Measurements from ENCODE around the gene TLE4.

- TF ChIP-seq POLR2A (IDR thresholded peaks at IDR 0.05; ENCODE audit: low read length) (no peak), GATA1 (IDR thresholded peaks at IDR 0.05; ENCODE audit: low read depth, low read length) (no peak)
Measured at GRCh38 chr9:79604149-79604548, 32.4 kb downstream of the TLE4 start.

All from erythroblast (primary cell).